ENCODE measurements around the gene PHOX2B.

- TF ChIP-seq CTCF (conservative IDR thresholded peaks at IDR 0.05; ENCODE audit: low read depth, low read length) (no peak), EZH2 (IDR thresholded peaks at IDR 0.05; ENCODE audit: borderline replicate concordance, low read depth, low read length, poor library complexity, severe bottlenecking) (no peak)
Measured at GRCh38 chr4:41718907-41719306, 29.6 kb downstream of the PHOX2B start.

Data from A673 (cell line).